Common myeloid progenitor, CD34-positive (primary cell): ENCODE measurements around the gene KCTD8.
"Not testable (repeated sequence)": the region's sequence is repeated elsewhere in the genome, so short reads cannot be mapped to it uniquely, and the experiment has no call there.

ENCODE experiments used
- CTCF ChIA-PET: fragments of 350-600 bp; sonication (Branson Sonifier 250); formaldehyde crosslinking; loops from one replicate; lab custom pipeline; 2021; ENCODE audit warnings: antibody characterized with exemption; lab: Charles Lee
- POLR2A ChIA-PET: fragments of 350-600 bp; sonication (Branson Sonifier 250); formaldehyde crosslinking; loops from one replicate; lab custom pipeline; 2021; ENCODE audit warnings: antibody characterized with exemption; lab: Charles Lee
- DNase-seq, 3 donors: peaks; one replicate each; pipeline versions ENCODE4 v3.0.0 to v3.0.0-alpha.2; 2013
- H3K27ac ChIP-seq, 2 experiments: 1 replicate in 1 of 2; 2 replicates in 1 of 2; pipeline ENCODE4 v1.7.0; 2013; ENCODE audit warnings: inconsistent platforms in 2 of 2, low read length in 2 of 2, mild to moderate bottlenecking in 2 of 2, low read depth in 1 of 2, moderate library complexity in 1 of 2; ENCODE audit not compliant: severe bottlenecking in 2 of 2, insufficient read depth in 1 of 2, poor library complexity in 1 of 2
- H3K27me3 ChIP-seq, 5 experiments: replicated peaks in 2 of 5; 1 replicate in 3 of 5; 2 replicates in 2 of 5; pipeline versions ENCODE4 v1.6.1 to v1.7.0; 2013; ENCODE audit warnings: low read length in 4 of 5, mild to moderate bottlenecking in 2 of 5, moderate library complexity in 2 of 5, inconsistent platforms in 1 of 5; ENCODE audit not compliant: insufficient read depth in 5 of 5, control insufficient read depth in 4 of 5
- H3K36me3 ChIP-seq, 4 experiments: 1 replicate in 2 of 4; 2 replicates in 2 of 4; pipeline versions ENCODE4 v1.6.1 to v1.7.0; 2013; ENCODE audit warnings: low read length in 3 of 4, control low read depth in 1 of 4, mild to moderate bottlenecking in 1 of 4; ENCODE audit not compliant: control insufficient read depth in 4 of 4, insufficient read depth in 4 of 4
- H3K4me1 ChIP-seq, 4 experiments: 1 replicate in 3 of 4; 2 replicates in 1 of 4; pipeline versions ENCODE4 v1.6.1 to v1.7.1; 2013; ENCODE audit warnings: low read length in 3 of 4, mild to moderate bottlenecking in 3 of 4, control low read depth in 1 of 4, inconsistent platforms in 1 of 4, moderate library complexity in 1 of 4; ENCODE audit not compliant: control insufficient read depth in 4 of 4, insufficient read depth in 4 of 4; ENCODE audit errors: control extremely low read depth in 1 of 4
- H3K4me3 ChIP-seq, 7 experiments: 1 replicate in 4 of 7; 2 replicates in 3 of 7; pipeline versions ENCODE4 v1.5.1 to v1.7.0; 2013; ENCODE audit warnings: mild to moderate bottlenecking in 7 of 7, low read length in 6 of 7, moderate library complexity in 6 of 7, inconsistent platforms in 2 of 7, low read depth in 2 of 7, control low read depth in 1 of 7; ENCODE audit not compliant: insufficient read depth in 4 of 7, control insufficient read depth in 1 of 7; ENCODE audit errors: extremely low read depth in 1 of 7
- H3K9me3 ChIP-seq, 5 experiments: 1 replicate in 4 of 5; 2 replicates in 1 of 5; pipeline versions ENCODE4 v1.6.1 to v1.7.1; 2013; ENCODE audit warnings: low read length in 4 of 5, mild to moderate bottlenecking in 2 of 5, inconsistent platforms in 1 of 5, low read depth in 1 of 5, moderate library complexity in 1 of 5; ENCODE audit not compliant: control insufficient read depth in 4 of 5, insufficient read depth in 2 of 5; ENCODE audit errors: control extremely low read depth in 1 of 5
- WGBS: methylation state at CpG from one replicate; pipeline ENCODE4 v1.1.5; 2013; ENCODE audit not compliant: insufficient coverage; 5-methylcytosine and 5-hydroxymethylcytosine counted together

Gene KCTD8

DNA sequence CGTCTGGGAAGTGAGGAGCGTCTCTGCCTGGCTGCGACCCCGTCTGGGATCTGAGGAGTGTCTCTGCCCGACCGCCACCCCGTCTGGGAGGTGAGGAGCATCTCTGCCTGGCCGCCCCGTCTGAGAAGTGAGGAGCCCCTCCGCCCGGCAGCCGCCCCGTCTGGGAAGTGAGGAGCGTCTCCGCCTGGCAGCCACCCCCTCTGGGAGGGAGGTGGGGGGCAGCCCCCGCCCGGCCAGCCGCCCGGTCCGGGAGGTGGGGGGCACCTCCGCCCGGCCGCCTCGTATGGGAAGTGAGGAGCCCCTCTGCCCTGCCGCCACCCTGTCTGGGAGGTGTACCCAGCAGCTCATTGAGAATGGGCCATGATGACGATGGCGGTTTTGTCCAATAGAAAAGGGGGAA lies 280.8 kb downstream of the KCTD8 start:
- H3K4me1 ChIP-seq, CTCF ChIA-PET, DNase-seq, H3K36me3 ChIP-seq, POLR2A ChIA-PET, H3K27me3 ChIP-seq, H3K9me3 ChIP-seq, H3K27ac ChIP-seq, H3K4me3 ChIP-seq: not testable (repeated sequence)
- WGBS = 97% methylated on average over 17 of the region's 27 CpGs

DNA sequence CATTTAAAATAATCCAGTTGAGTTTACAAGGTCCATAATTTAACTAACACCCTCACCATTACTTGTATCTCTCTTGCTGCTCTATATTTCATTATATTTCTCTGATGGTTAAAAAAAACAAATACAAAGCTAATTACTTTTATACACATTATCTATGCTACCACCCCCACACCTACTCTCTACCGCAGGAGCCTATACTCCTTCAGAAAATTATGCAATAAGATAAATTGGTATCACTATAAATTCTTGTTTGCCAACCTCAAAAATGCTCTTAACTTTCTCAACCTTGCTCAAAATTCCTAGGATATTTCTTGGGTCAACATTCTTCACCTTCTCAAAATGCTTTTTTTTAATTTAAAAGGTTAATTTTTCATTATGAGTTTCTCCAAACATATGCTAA lies 282.7 kb downstream of the KCTD8 start:
- POLR2A ChIA-PET = no interaction called here
- WGBS = no CpG with 5 or more reads among the region's 1 CpG

DNA sequence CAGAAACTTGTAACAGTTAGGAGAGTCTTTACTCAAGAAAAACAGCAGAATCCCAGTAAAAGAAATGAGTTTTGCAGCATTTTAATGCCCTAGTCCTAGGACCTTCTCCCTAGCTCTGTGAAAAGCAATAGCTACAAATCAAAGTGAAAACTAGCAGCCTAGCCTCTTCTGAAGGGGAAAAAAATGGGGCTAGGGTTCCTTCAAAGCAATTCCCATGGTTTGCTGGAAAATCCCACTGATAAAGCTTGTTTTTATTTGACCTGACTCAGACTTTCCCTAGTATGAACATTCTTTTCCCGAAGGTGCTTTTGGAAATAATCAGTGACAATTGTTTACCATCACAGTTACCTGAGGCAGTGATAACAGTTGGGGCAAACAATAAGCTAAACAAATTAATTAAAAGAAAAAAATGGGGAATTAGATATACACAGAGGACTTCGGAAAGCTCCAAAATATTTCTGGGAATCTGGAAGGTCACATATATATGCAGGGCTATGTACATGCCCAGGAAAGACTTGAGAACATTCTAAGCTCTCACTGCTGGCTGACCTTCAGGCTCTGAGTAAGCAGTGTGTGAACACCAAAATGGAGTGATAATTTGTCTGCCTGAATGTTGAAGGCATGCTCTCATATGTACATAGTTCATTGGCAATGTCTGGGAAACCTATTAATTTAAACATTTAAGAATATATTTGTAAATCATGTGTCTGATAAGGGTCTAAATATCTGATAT lies 285.9 kb downstream of the KCTD8 start:
- no peak for DNase-seq
- CTCF ChIA-PET = no interaction called here
- H3K36me3 ChIP-seq = no peaks in the 10 kb centered on the region
- POLR2A ChIA-PET = no interaction called here
- no peaks in the 10 kb centered on the region for H3K4me1 ChIP-seq
- no peaks in the 10 kb centered on the region for H3K9me3 ChIP-seq
- no peaks in the 10 kb centered on the region for H3K27me3 ChIP-seq
- no peak overlapping the region for H3K27ac ChIP-seq
- 92% methylated on average over 1 of the region's 2 CpGs for WGBS
- H3K4me3 ChIP-seq = no peak overlapping the region

More for the DNA sequence above, 282.7 kb downstream of the KCTD8 start:
- CTCF ChIA-PET = interaction anchor here (1.1 kb wide), 1 partner anchor 9 kb away, joined by 3 read pairs; no protein-coding TSS in a partner anchor
- no peaks in the 10 kb centered on the region for H3K4me1 ChIP-seq
- DNase-seq = no peak
- no peaks in the 10 kb centered on the region for H3K36me3 ChIP-seq
- no peaks in the 10 kb centered on the region for H3K9me3 ChIP-seq
- H3K4me3 ChIP-seq = no peak overlapping the region
- no peak overlapping the region for H3K27ac ChIP-seq
- no peaks in the 10 kb centered on the region for H3K27me3 ChIP-seq

DNA sequence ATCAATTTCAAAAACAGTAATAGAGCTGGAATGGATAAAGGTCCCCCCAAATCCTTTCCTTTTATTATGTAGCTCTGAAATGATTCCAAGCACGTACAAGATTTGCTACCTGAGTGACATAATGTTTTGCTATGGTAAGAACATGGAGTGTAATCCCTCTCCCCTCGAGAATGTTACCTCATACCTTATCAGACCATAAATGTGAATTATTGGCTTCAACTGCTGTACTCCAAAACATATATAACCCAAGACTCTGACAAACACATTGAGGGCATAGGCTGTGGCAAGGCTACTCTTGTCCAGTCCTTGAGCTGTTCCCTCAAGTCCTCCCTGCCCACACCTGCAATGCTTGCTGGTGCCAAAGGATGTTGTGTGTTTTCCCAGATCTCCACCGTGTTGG lies 286.9 kb downstream of the KCTD8 start:
- Histone ChIP-seq H3K27me3 (no peaks in the 10 kb centered on the region), H3K9me3 (no peaks in the 10 kb centered on the region), H3K36me3 (no peaks in the 10 kb centered on the region), H3K4me3 (no peak overlapping the region), H3K4me1 (no peaks in the 10 kb centered on the region), H3K27ac (no peak overlapping the region)
- ChIA-PET CTCF (no interaction called here), POLR2A (no interaction called here)
- no peak for DNase-seq
- WGBS = 80% methylated on average over 1 of the region's 3 CpGs

DNA sequence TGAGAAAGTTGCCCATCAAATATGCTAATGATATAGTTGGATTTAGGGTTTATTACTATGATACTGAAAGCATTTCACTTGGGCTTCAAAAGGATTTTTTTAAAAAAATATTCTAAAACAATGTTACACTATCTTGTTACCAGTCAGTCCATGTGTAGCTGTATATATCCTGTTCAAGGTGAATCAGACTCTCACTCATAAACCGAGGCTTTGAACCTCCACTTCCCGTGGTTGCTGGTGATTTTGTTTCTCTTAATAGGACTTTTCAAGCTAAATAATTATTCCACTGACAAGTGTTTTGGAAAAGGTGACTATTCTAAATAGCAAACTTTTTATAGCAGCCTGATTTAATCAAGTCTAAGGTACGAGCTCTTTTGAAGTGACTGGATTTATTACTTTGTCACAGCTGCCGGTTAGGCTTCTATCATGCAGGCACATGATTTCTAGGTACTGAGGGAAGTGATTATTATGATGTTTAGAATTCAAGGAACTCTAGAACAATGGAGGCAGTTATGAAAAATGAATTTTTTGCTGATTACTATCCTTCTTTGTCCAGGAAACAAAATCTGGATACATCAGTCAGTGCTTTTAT lies 287.7 kb downstream of the KCTD8 start:
- ChIA-PET CTCF (no interaction called here), POLR2A (no interaction called here)
- no peak overlapping the region for H3K27ac ChIP-seq
- no peaks in the 10 kb centered on the region for H3K36me3 ChIP-seq
- 71% methylated on average over 3 of the region's 4 CpGs for WGBS
- no peak overlapping the region for H3K4me3 ChIP-seq
- no peaks in the 10 kb centered on the region for H3K4me1 ChIP-seq
- H3K27me3 ChIP-seq = no peaks in the 10 kb centered on the region
- H3K9me3 ChIP-seq = no peaks in the 10 kb centered on the region
- no peak for DNase-seq

DNA sequence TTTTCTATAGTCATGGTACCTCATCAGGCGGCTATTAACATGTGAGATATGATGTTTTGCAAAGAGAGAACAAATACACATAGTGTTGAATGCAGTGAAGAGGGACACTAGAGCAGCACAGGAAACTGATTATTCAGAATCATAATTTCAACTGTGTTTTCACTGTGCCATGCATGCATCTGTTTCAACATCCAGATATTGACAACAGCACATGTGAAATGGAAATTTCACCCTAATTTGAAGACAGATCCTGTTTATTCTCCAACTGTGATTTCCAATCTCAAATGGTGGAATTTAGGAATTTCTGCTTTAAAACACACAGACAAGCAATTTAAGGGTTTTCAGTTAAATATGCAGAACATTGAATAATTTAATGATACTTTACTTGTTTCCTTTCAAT lies 288.6 kb downstream of the KCTD8 start:
- Histone ChIP-seq H3K4me3 (no peak overlapping the region), H3K36me3 (no peaks in the 10 kb centered on the region), H3K4me1 (no peaks in the 10 kb centered on the region), H3K9me3 (no peaks in the 10 kb centered on the region), H3K27ac (no peak overlapping the region), H3K27me3 (no peaks in the 10 kb centered on the region)
- no CpG with 5 or more reads among the region's 1 CpG for WGBS
- ChIA-PET CTCF (no interaction called here), POLR2A (no interaction called here)
- DNase-seq = no peak

DNA sequence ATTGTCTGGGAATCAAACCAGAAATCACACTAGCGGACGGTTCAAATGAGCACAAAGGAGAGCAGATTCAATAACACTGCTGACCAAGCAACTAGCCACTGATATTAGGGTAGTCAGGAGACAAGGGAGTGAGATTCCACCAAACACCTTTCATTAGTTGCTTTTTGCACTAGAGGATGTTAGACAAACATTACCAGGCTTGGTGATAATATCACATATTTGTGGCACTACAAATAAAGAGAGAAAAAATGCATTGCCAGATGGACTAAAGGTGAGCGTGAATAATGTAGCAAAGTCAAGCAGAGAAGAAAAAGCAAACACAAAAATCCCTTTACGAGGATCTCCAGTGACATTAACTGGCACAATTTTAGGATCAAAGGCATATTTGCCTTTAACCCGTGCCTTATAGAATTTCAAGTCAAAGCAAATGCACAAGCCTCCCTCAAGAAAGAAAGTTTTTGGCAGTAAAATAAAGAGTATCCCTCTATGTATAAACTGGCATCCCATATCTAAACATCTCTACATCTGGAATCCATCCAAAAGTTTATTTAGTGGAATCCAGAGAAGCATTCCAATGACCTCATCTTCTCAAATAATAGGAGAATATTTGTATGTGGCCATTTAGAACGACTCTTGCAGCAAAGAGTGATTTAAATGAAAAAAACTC lies 290.9 kb downstream of the KCTD8 start:
- DNase-seq = no peak
- WGBS = 95% methylated on average over 4 of the region's 6 CpGs
- H3K36me3 ChIP-seq = no peaks in the 10 kb centered on the region
- H3K4me3 ChIP-seq = no peak overlapping the region
- H3K27me3 ChIP-seq = no peaks in the 10 kb centered on the region
- POLR2A ChIA-PET = no interaction called here
- H3K4me1 ChIP-seq = no peaks in the 10 kb centered on the region
- no peak overlapping the region for H3K27ac ChIP-seq
- no peaks in the 10 kb centered on the region for H3K9me3 ChIP-seq
- CTCF ChIA-PET = no interaction called here
